Astrocyte (in vitro differentiated cells and primary cell): Measurements from ENCODE around the gene GHDC.

Source experiments
- EZH2 ChIP-seq: IDR thresholded peaks from 2 replicates; pipeline ENCODE4 v1.6.1; 2012; ENCODE audit warnings: mild to moderate bottlenecking, low read length, inconsistent platforms; ENCODE audit not compliant: insufficient read depth
- TF ChIP-seq, protein P1 (sequence below): IDR thresholded peaks from 2 replicates; pipeline ENCODE4 v1.5.1; 2011; ENCODE audit warnings: low read depth, mild to moderate bottlenecking, inconsistent platforms, low read length, moderate library complexity; ENCODE audit not compliant: insufficient read depth

DNA sequence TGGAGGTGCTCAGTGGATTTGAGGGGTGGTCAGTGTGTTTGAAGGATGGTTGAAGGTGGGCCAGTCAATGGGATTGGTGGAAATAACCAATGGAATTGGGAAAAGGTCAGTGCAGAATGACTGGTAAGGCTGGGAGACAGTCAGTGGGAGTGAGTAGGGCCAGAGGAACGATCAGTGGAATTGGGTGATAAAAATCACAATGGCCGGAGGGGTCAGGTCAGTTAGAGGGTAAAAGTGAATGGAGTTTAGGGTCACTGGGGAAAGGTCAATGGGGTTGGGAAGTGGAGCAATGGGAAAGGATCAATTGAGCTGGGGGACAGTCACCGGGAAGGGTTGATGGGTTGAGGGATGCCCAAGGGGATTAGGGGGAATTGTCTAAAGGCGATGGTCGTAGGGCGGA lies 28.5 kb downstream of the GHDC start:
- TF ChIP-seq, protein P1, sequence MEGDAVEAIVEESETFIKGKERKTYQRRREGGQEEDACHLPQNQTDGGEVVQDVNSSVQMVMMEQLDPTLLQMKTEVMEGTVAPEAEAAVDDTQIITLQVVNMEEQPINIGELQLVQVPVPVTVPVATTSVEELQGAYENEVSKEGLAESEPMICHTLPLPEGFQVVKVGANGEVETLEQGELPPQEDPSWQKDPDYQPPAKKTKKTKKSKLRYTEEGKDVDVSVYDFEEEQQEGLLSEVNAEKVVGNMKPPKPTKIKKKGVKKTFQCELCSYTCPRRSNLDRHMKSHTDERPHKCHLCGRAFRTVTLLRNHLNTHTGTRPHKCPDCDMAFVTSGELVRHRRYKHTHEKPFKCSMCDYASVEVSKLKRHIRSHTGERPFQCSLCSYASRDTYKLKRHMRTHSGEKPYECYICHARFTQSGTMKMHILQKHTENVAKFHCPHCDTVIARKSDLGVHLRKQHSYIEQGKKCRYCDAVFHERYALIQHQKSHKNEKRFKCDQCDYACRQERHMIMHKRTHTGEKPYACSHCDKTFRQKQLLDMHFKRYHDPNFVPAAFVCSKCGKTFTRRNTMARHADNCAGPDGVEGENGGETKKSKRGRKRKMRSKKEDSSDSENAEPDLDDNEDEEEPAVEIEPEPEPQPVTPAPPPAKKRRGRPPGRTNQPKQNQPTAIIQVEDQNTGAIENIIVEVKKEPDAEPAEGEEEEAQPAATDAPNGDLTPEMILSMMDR = no peak
- TF ChIP-seq EZH2 = no peak
